SIG-M5 treated with dmso at 0.1 percent for 504 hours (cell line): Measurements from ENCODE around the gene AOC1.
A peak's percentile ranks its signal among the peaks of the same experiment; 100 is the strongest.
"Not testable (repeated sequence)": the region's sequence is repeated elsewhere in the genome, so short reads cannot be mapped to it uniquely, and the experiment has no call there.

ENCODE experiments used
- DNase-seq: peaks from one replicate; lab custom pipeline; 2025; ENCODE audit not compliant: unreplicated experiment; lab: John Stamatoyannopoulos, UW

Gene AOC1

GRCh38 chr7:150891740-150892139 lies 39.4 kb downstream of the AOC1 start:
- no peak for DNase-seq

GRCh38 chr7:150895809-150896208 lies 43.5 kb downstream of the AOC1 start:
- no peak for DNase-seq

- DNase-seq, result no peak
These were observed 44.4 kb downstream of the AOC1 start for GRCh38 chr7:150896562-150897209.

- no peak for DNase-seq
These were observed 45.5 kb downstream of the AOC1 start for GRCh38 chr7:150897502-150898474.

- DNase-seq, result peak; percentile 48
These were observed 46.2 kb downstream of the AOC1 start for GRCh38 chr7:150898475-150899011.

- no peak for DNase-seq
These were observed 48.4 kb downstream of the AOC1 start for GRCh38 chr7:150900675-150901074.

GRCh38 chr7:150901160-150902035 lies 49.1 kb downstream of the AOC1 start:
- no peak for DNase-seq

GRCh38 chr7:150902078-150903033 lies 50.0 kb downstream of the AOC1 start:
- no peak for DNase-seq

- DNase-seq, result no peak
These were observed 51.3 kb downstream of the AOC1 start for GRCh38 chr7:150903606-150904005.

GRCh38 chr7:150904011-150904909 lies 51.9 kb downstream of the AOC1 start:
- DNase-seq, result no peak

GRCh38 chr7:150908173-150908572 lies 55.9 kb downstream of the AOC1 start:
- no peak for DNase-seq

GRCh38 chr7:150909200-150909995 lies 57.1 kb downstream of the AOC1 start:
- no peak for DNase-seq

- DNase-seq, result not testable (repeated sequence)
These were observed 58.1 kb downstream of the AOC1 start for GRCh38 chr7:150910305-150910995.

GRCh38 chr7:150910996-150911422 lies 58.7 kb downstream of the AOC1 start:
- no peak for DNase-seq
